ENCODE measurements around the gene RBMX.

DNA sequence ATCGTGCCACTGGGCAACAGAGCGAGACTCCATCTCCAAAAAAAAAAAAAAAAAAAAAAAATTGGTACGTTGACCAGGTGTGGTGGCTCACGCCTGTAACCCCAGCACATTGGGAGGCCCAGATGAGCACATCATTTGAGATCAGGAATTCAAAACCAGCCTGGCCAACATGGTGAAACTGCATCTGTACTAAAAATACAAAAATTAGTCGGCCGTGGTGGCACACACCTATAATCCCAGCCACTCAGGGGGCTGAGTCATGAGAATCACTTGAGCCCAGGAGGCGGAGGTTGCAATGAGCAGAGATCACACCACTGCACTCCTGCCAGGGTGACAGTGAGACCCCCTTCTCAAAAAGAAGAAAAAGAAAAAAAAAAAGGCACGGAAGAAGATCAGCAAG, 24.5 kb downstream of the RBMX start:
- no peak for TF ChIP-seq POLR2A (IDR thresholded peaks at IDR 0.05)
- TF ChIP-seq, protein P1, sequence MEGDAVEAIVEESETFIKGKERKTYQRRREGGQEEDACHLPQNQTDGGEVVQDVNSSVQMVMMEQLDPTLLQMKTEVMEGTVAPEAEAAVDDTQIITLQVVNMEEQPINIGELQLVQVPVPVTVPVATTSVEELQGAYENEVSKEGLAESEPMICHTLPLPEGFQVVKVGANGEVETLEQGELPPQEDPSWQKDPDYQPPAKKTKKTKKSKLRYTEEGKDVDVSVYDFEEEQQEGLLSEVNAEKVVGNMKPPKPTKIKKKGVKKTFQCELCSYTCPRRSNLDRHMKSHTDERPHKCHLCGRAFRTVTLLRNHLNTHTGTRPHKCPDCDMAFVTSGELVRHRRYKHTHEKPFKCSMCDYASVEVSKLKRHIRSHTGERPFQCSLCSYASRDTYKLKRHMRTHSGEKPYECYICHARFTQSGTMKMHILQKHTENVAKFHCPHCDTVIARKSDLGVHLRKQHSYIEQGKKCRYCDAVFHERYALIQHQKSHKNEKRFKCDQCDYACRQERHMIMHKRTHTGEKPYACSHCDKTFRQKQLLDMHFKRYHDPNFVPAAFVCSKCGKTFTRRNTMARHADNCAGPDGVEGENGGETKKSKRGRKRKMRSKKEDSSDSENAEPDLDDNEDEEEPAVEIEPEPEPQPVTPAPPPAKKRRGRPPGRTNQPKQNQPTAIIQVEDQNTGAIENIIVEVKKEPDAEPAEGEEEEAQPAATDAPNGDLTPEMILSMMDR (IDR thresholded peaks at IDR 0.05), result no peak
